Astrocyte (in vitro differentiated cells and primary cell): ENCODE measurements around the gene DDX53. TPM values are rescaled to one million over a fixed set of nuclear protein-coding genes. Genes with fewer than 3 reads are reported as not detected.

Experiments
- DNase-seq: peaks from one replicate; pipeline ENCODE4 v3.0.0-alpha.2; 2010; ENCODE audit warnings: low read depth
- FAIRE-seq: peaks from 2 replicates; lab custom pipeline; 2011; peaks lifted over from hg19 to GRCh38; lab: Jason Lieb, UNC
- H2AFZ ChIP-seq: 2 replicates; pipeline ENCODE4 v1.6.0; 2012; ENCODE audit warnings: low read depth, low read length, inconsistent platforms
- H3K27ac ChIP-seq: 2 replicates; pipeline ENCODE4 v1.5.1; 2011; ENCODE audit warnings: low read depth, low read length, inconsistent platforms
- H3K27me3 ChIP-seq: 2 replicates; pipeline ENCODE4 v1.6.0; 2011; ENCODE audit warnings: low read length, inconsistent platforms; ENCODE audit not compliant: insufficient read depth
- H3K36me3 ChIP-seq: 2 replicates; pipeline ENCODE4 v1.5.1; 2011; ENCODE audit warnings: low read length, inconsistent platforms; ENCODE audit not compliant: insufficient read depth
- H3K4me1 ChIP-seq: 2 replicates; pipeline ENCODE4 v1.5.1; 2011; ENCODE audit warnings: low read length, inconsistent platforms; ENCODE audit not compliant: insufficient read depth
- H3K4me2 ChIP-seq: 2 replicates; pipeline ENCODE4 v1.6.0; 2012; ENCODE audit warnings: low read length, inconsistent platforms
- H3K4me3 ChIP-seq: 2 replicates; pipeline ENCODE4 v1.5.1; 2011; ENCODE audit warnings: low read depth, mild to moderate bottlenecking, low read length, inconsistent platforms; ENCODE audit not compliant: insufficient read depth
- H3K79me2 ChIP-seq: 2 replicates; pipeline ENCODE4 v1.6.0; 2012; ENCODE audit warnings: mild to moderate bottlenecking, low read length, inconsistent platforms; ENCODE audit not compliant: insufficient read depth
- H3K9ac ChIP-seq: 2 replicates; pipeline ENCODE4 v1.6.0; 2012; ENCODE audit warnings: mild to moderate bottlenecking, low read length, inconsistent platforms
- H3K9me3 ChIP-seq: 2 replicates; pipeline ENCODE4 v1.5.1; 2012; ENCODE audit warnings: low read depth, mild to moderate bottlenecking, low read length, inconsistent platforms; ENCODE audit not compliant: insufficient read depth
- H4K20me1 ChIP-seq: 2 replicates; pipeline ENCODE4 v1.6.0; 2012; ENCODE audit warnings: low read length, inconsistent platforms; ENCODE audit not compliant: insufficient read depth
- H3K27ac Mint-ChIP-seq: one replicate; pipeline ENCODE4 v1.8.0; 2021; ENCODE audit warnings: mild to moderate bottlenecking, mixed read lengths; ENCODE audit not compliant: unreplicated experiment
- H3K27me3 Mint-ChIP-seq: one replicate; pipeline ENCODE4 v1.8.0; 2021; ENCODE audit warnings: low read depth, mixed read lengths; ENCODE audit not compliant: unreplicated experiment
- H3K36me3 Mint-ChIP-seq: one replicate; pipeline ENCODE4 v1.8.0; 2021; ENCODE audit warnings: low read depth, mixed read lengths; ENCODE audit not compliant: unreplicated experiment
- H3K4me1 Mint-ChIP-seq: one replicate; pipeline ENCODE4 v1.8.0; 2021; ENCODE audit warnings: low read depth, mixed read lengths; ENCODE audit not compliant: unreplicated experiment
- H3K4me3 Mint-ChIP-seq: one replicate; pipeline ENCODE4 v1.8.0; 2021; ENCODE audit warnings: mild to moderate bottlenecking, moderate library complexity, mixed read lengths; ENCODE audit not compliant: unreplicated experiment
- H3K9me3 Mint-ChIP-seq: one replicate; pipeline ENCODE4 v1.8.0; 2021; ENCODE audit warnings: mild to moderate bottlenecking, mixed read lengths; ENCODE audit not compliant: unreplicated experiment
- EZH2 ChIP-seq: IDR thresholded peaks from 2 replicates; pipeline ENCODE4 v1.6.1; 2012; ENCODE audit warnings: mild to moderate bottlenecking, low read length, inconsistent platforms; ENCODE audit not compliant: insufficient read depth
- total RNA-seq: library from RNA; stranded (reverse); gene quantifications from 2 replicates; pipeline ENCODE4 v1.2.1, GENCODE V29; 2021
- TF ChIP-seq, protein P1 (sequence below): IDR thresholded peaks from 2 replicates; pipeline ENCODE4 v1.5.1; 2011; ENCODE audit warnings: low read depth, mild to moderate bottlenecking, inconsistent platforms, low read length, moderate library complexity; ENCODE audit not compliant: insufficient read depth

DDX53 gene
- total RNA-seq, 1 donor from 2014 or later, result not detected

DNA sequence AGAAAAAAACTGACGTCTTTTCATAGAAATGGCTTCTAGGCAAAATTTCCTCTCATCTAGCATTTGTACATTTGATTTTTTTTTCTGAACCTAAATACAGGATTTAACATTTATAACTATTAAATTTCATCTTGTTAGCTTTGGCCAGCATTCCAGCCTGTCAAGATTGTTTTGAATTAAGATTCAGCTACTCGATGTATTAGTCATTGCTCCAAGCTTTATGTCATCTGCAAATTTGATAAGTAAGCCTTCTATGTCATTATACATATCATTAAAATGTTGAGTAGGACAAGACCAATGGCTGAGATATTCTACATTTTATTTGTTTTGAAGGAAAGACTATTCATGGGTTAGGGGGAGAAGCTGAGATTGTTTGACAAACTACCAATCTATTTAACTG lies 46.7 kb downstream of the DDX53 start:
- H4K20me1 ChIP-seq, result no peaks in the 10 kb centered on the region
- H3K4me2 ChIP-seq, result no peak overlapping the region
- H3K79me2 ChIP-seq, result no peaks in the 10 kb centered on the region
- no peak overlapping the region for H3K4me3 ChIP-seq
- FAIRE-seq (peak; percentile 73), DNase-seq (no peak)
- no peaks in the 10 kb centered on the region for H3K4me1 ChIP-seq
- H3K9ac ChIP-seq, result no peak overlapping the region
- H3K27ac ChIP-seq, result no peak overlapping the region
- H3K4me1 Mint-ChIP-seq, result no peaks in the 10 kb centered on the region
- TF ChIP-seq, protein P1, sequence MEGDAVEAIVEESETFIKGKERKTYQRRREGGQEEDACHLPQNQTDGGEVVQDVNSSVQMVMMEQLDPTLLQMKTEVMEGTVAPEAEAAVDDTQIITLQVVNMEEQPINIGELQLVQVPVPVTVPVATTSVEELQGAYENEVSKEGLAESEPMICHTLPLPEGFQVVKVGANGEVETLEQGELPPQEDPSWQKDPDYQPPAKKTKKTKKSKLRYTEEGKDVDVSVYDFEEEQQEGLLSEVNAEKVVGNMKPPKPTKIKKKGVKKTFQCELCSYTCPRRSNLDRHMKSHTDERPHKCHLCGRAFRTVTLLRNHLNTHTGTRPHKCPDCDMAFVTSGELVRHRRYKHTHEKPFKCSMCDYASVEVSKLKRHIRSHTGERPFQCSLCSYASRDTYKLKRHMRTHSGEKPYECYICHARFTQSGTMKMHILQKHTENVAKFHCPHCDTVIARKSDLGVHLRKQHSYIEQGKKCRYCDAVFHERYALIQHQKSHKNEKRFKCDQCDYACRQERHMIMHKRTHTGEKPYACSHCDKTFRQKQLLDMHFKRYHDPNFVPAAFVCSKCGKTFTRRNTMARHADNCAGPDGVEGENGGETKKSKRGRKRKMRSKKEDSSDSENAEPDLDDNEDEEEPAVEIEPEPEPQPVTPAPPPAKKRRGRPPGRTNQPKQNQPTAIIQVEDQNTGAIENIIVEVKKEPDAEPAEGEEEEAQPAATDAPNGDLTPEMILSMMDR, result no peak
- no peak for TF ChIP-seq EZH2
- H3K4me3 Mint-ChIP-seq, result no peak overlapping the region
- no peak overlapping the region for H2AFZ ChIP-seq
- H3K36me3 ChIP-seq, result no peaks in the 10 kb centered on the region
- H3K36me3 Mint-ChIP-seq, result no peaks in the 10 kb centered on the region
- H3K9me3 Mint-ChIP-seq, result no peaks in the 10 kb centered on the region
- no peaks in the 10 kb centered on the region for H3K9me3 ChIP-seq
- no peak overlapping the region for H3K27ac Mint-ChIP-seq
- no peaks in the 10 kb centered on the region for H3K27me3 Mint-ChIP-seq
- H3K27me3 ChIP-seq, result no peaks in the 10 kb centered on the region

DNA sequence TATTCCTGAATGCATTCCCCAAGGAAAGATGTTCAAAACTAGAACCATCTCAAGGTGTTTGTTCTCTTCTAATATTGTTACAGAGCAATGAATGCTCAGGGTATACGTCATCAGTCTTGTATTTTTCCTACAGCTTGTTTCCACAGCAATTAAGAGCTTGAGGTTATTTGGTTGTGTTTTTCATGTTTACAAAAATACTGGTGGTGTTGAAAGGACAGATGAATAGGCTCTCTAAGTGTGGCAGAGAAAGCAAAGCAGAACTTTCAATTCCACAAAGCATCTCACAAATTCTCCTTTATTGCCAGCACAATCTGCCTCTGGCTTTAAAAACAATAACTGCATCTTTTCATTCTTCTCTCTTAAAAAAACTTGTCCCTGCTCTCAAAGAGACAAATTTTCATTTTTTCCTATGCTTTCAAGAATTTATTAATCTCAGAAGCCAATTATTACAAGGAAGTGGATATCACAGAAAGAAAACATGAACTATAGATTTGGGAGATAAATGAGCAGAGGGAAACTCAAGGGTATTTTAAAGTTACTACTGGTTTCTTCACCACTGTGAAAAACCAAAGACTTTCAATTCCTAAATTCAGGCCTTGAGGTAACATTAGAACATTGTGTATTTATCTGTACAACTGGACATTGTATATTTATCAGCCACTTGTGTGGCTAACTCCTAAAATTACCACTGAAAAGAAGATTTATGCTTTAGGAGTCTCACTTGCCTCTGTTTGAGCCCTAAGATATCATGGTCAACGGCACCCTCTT lies 49.2 kb downstream of the DDX53 start:
- no peaks in the 10 kb centered on the region for H3K4me1 ChIP-seq
- no peaks in the 10 kb centered on the region for H3K9me3 ChIP-seq
- no peak overlapping the region for H3K27ac Mint-ChIP-seq
- H3K27me3 Mint-ChIP-seq, result no peaks in the 10 kb centered on the region
- no peaks in the 10 kb centered on the region for H3K36me3 ChIP-seq
- H3K4me3 ChIP-seq, result no peak overlapping the region
- H3K4me3 Mint-ChIP-seq, result no peak overlapping the region
- H3K27ac ChIP-seq, result no peak overlapping the region
- DNase-seq (no peak), FAIRE-seq (peak; percentile 34)
- H4K20me1 ChIP-seq, result no peaks in the 10 kb centered on the region
- no peaks in the 10 kb centered on the region for H3K36me3 Mint-ChIP-seq
- H3K9ac ChIP-seq, result no peak overlapping the region
- H2AFZ ChIP-seq, result no peak overlapping the region
- TF ChIP-seq EZH2, result no peak
- TF ChIP-seq, protein P1, result no peak
- no peaks in the 10 kb centered on the region for H3K79me2 ChIP-seq
- no peak overlapping the region for H3K4me2 ChIP-seq
- no peaks in the 10 kb centered on the region for H3K4me1 Mint-ChIP-seq
- H3K9me3 Mint-ChIP-seq, result no peaks in the 10 kb centered on the region
- no peaks in the 10 kb centered on the region for H3K27me3 ChIP-seq

DNA sequence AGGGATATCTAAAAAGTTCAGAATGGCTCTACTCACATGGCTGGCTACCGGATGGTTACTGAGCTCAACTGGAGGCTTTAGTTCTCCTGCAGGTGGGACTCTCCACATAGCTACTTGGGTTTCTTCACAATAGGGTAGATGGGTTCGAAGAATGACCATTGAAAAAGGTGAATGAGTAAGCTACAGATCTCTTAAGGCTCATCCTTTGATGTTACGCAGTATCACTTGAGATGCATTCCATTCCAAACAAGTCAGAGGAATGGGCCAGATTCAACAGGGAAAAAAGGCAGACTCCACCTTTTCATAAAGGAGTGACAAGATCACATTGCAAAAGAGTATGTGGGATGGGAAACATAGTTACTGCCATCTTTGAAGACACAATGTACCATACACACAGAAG lies 52.6 kb downstream of the DDX53 start:
- no peaks in the 10 kb centered on the region for H3K9me3 Mint-ChIP-seq
- TF ChIP-seq, protein P1, result no peak
- no peak for TF ChIP-seq EZH2
- no peaks in the 10 kb centered on the region for H3K36me3 Mint-ChIP-seq
- H3K4me1 Mint-ChIP-seq, result no peaks in the 10 kb centered on the region
- DNase-seq (no peak), FAIRE-seq (peak; percentile 9)
- Histone ChIP-seq H3K9me3 (no peaks in the 10 kb centered on the region), H3K79me2 (no peaks in the 10 kb centered on the region), H3K27ac (no peak overlapping the region), H2AFZ (no peak overlapping the region), H3K4me3 (no peak overlapping the region), H4K20me1 (no peaks in the 10 kb centered on the region), H3K4me1 (no peaks in the 10 kb centered on the region), H3K27me3 (no peaks in the 10 kb centered on the region), H3K9ac (no peak overlapping the region), H3K4me2 (no peak overlapping the region), H3K36me3 (no peaks in the 10 kb centered on the region)
- no peak overlapping the region for H3K4me3 Mint-ChIP-seq
- no peaks in the 10 kb centered on the region for H3K27me3 Mint-ChIP-seq
- no peak overlapping the region for H3K27ac Mint-ChIP-seq
